HepG2 (cell line): ENCODE measurements around the gene CLIC6. TPM values are rescaled to one million over a fixed set of nuclear protein-coding genes. Genes with fewer than 3 reads are reported as not detected.

Experiments
- BCLAF1 ChIP-seq: fragments of 450-650 bp; IDR thresholded peaks from 2 replicates; pipeline ENCODE4 v1.6.1; 2017; ENCODE audit warnings: mild to moderate bottlenecking
- GMEB1 ChIP-seq: sonication (generic); formaldehyde crosslinking; IDR thresholded peaks from 2 replicates; pipeline ENCODE4 v1.5.1; 2020; ENCODE audit warnings: missing genetic modification reagents, mild to moderate bottlenecking, borderline replicate concordance
- HDAC6 ChIP-seq: fragments of 200-600 bp; sonication (generic); IDR thresholded peaks from 2 replicates; pipeline ENCODE4 v1.7.0; 2017; ENCODE audit warnings: mild to moderate bottlenecking, antibody characterized with exemption, low read length, low read depth
- HNF1A ChIP-seq, 2 experiments: sonication (generic) in 1 of 2; formaldehyde crosslinking in 1 of 2; IDR thresholded peaks; 2 replicates each; pipeline versions ENCODE4 v1.4.0 to v1.6.1; 2016 to 2020; ENCODE audit warnings: borderline replicate concordance in 1 of 2, low read depth in 1 of 2, mild to moderate bottlenecking in 1 of 2, missing genetic modification reagents in 1 of 2
- JUND ChIP-seq: sonication (generic); formaldehyde crosslinking; IDR thresholded peaks from 2 replicates; pipeline ENCODE4 v1.8.0; 2022; ENCODE audit warnings: mild to moderate bottlenecking, missing genetic modification reagents
- PHF5A ChIP-seq: IDR thresholded peaks from one replicate; pipeline ENCODE4 v1.6.1; 2018; ENCODE audit warnings: low read depth, missing genetic modification reagents; ENCODE audit not compliant: unreplicated experiment
- REST ChIP-seq, 2 experiments: IDR thresholded peaks; 2 replicates each; pipeline ENCODE4 v1.6.1; 2011 to 2012; ENCODE audit warnings: low read length in 2 of 2, borderline replicate concordance in 1 of 2, low read depth in 1 of 2, mild to moderate bottlenecking in 1 of 2, moderate library complexity in 1 of 2
- U2AF1 ChIP-seq: fragments of 200-400 bp; formaldehyde crosslinking; optimal IDR thresholded peaks from 2 replicates; pipeline ENCODE3; 2017; ENCODE audit warnings: mild to moderate bottlenecking, low read depth, low read length
- ZBTB14 ChIP-seq: sonication (generic); formaldehyde crosslinking; IDR thresholded peaks from 2 replicates; pipeline ENCODE4 v1.4.0; 2020; ENCODE audit warnings: missing genetic modification reagents
- ZNF430 ChIP-seq: sonication (generic); formaldehyde crosslinking; IDR thresholded peaks from 2 replicates; pipeline ENCODE4 v1.9.0; 2021; ENCODE audit warnings: mild to moderate bottlenecking, missing genetic modification reagents
- ZNF567 ChIP-seq: sonication (generic); formaldehyde crosslinking; IDR thresholded peaks from 2 replicates; pipeline ENCODE4 v1.8.1; 2023; ENCODE audit warnings: mild to moderate bottlenecking, missing genetic modification reagents, borderline replicate concordance
- ZNF7 ChIP-seq: IDR thresholded peaks from 2 replicates; pipeline ENCODE4 v1.6.1; 2016; ENCODE audit warnings: missing biosample characterization, missing genetic modification reagents
- ZNF841 ChIP-seq: sonication (generic); formaldehyde crosslinking; IDR thresholded peaks from 2 replicates; pipeline ENCODE4 v1.8.1; 2023; ENCODE audit warnings: missing genetic modification reagents, borderline replicate concordance
- ZSCAN30 ChIP-seq: sonication (generic); formaldehyde crosslinking; IDR thresholded peaks from 2 replicates; pipeline ENCODE4 v1.5.0; 2020; ENCODE audit warnings: mild to moderate bottlenecking, missing genetic modification reagents
- polyA plus RNA-seq, 8 experiments: library from polyadenylated mRNA; depleted of rRNA in 3 of 8; stranded (reverse) in 7 of 8; unstranded in 1 of 8; fragments of >200 nt; fragmentation: Illumina TruSeq in 4 of 8; extraction: Trizol in 4 of 8; gene quantifications; 2 replicates each; pipeline versions ENCODE4 v1.2.1 to v1.2.3, GENCODE V29; 2011 to 2016; ENCODE audit warnings: low read depth in 4 of 8, missing spikeins in 1 of 8, mixed read lengths in 1 of 8; ENCODE audit not compliant: insufficient read depth in 1 of 8
- total RNA-seq, 5 experiments: library from RNA; depleted of rRNA; stranded (reverse); fragments of >200 nt; fragmentation: Illumina TruSeq; extraction: Trizol; gene quantifications; 2 replicates each; pipeline ENCODE4 v1.2.3, GENCODE V29; 2016; ENCODE audit warnings: low read depth in 1 of 5

CLIC6 gene
- total and polyA plus RNA-seq, 2 of the 13 experiments (the other 11 are each of a cell fraction or from before 2014, with no cell fraction given), result not detected

- TF ChIP-seq GMEB1 (CRISPR knock-in tag) (no peak), PHF5A (CRISPR knock-in tag) (peak; percentile 80), U2AF1 (no peak), HNF1A (IDR thresholded peaks at IDR 0.05; ENCODE audit: low read depth) (no peak), HNF1A (CRISPR knock-in tag; IDR thresholded peaks at IDR 0.05; ENCODE audit: borderline replicate concordance) (no peak; the same call in 1 of the 2 replicates), ZNF567 (CRISPR knock-in tag) (no peak), ZBTB14 (CRISPR knock-in tag) (no peak), REST (IDR thresholded peaks at IDR 0.05; ENCODE audit: borderline replicate concordance in 1 of 2, low read depth in 1 of 2, low read length in 2 of 2) (no peak), ZNF841 (CRISPR knock-in tag) (no peak), BCLAF1 (no peak), HDAC6 (no peak), JUND (CRISPR knock-in tag) (no peak), ZNF430 (no peak), ZNF7 (CRISPR knock-in tag) (no peak), ZSCAN30 (CRISPR knock-in tag) (no peak)
Observed at GRCh38 chr21:34745557-34746255, 76.9 kb downstream of the CLIC6 start (continued).
